Measurements from ENCODE around the gene PRDM10.

Gene PRDM10

DNA sequence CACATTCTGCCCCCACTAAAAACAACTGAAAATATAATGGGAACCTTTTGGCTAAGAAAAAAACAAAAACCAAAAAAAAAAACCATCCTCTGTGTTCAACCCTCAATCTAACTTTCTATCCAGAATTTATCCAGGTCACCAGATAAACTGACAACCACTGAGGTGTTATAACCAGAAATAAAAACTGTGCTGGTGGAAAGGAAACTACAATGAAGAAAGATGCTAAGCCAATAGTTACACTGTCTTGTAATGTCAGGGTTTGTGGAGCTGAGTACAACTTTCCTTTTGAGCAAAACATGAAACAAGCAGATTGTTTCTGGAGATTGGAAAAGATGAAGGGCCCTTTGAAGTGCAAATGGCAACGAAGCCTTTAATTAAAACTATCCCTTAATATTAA, 50.8 kb downstream of the PRDM10 start:
- Mint-ChIP-seq H3K4me1 (no peaks in the 10 kb centered on the region), H3K27ac (no peak overlapping the region), H3K27me3 (no peaks in the 10 kb centered on the region), H3K36me3 (no peaks in the 10 kb centered on the region), H3K9me3 (no peaks in the 10 kb centered on the region), H3K4me3 (no peak overlapping the region)
- DNase-seq, result no peak
- CTCF ChIA-PET, result no interaction called here

DNA sequence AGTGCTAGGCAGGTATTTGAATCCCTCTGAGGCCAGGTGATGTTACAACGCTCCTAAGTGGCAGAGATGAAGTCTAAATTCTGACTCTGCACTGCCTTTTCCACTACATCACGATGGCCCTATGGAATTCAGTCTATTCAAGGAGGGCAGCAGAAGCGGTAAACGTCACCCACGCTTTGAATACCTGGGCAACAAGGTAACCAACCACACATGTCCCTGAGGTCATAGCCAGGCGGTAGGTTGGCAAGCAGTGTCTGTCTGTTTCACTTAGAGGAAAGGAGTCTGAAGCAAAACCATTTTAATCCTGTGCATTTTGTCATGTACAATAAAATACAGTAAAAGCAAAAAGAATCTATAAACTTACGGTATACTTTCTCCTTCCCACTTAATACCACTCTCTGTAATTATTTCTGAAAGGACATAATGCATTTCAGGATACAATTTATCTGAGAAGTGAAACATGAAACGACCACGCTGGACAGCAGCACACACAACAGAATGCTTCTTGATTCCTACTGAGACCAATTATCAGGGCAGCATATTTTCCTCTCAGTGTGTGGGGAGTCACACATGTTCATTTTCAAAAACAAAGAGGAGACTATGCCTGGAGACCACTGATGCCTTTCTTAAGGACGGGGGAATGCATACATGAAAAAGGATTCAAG, 51.3 kb downstream of the PRDM10 start:
- Mint-ChIP-seq H3K4me1 (no peaks in the 10 kb centered on the region), H3K4me3 (no peak overlapping the region), H3K36me3 (peaks cover 2% of the 10 kb centered on the region), H3K9me3 (no peaks in the 10 kb centered on the region), H3K27me3 (no peaks in the 10 kb centered on the region), H3K27ac (no peak overlapping the region)
- no peak for DNase-seq
- CTCF ChIA-PET, result no interaction called here

DNA sequence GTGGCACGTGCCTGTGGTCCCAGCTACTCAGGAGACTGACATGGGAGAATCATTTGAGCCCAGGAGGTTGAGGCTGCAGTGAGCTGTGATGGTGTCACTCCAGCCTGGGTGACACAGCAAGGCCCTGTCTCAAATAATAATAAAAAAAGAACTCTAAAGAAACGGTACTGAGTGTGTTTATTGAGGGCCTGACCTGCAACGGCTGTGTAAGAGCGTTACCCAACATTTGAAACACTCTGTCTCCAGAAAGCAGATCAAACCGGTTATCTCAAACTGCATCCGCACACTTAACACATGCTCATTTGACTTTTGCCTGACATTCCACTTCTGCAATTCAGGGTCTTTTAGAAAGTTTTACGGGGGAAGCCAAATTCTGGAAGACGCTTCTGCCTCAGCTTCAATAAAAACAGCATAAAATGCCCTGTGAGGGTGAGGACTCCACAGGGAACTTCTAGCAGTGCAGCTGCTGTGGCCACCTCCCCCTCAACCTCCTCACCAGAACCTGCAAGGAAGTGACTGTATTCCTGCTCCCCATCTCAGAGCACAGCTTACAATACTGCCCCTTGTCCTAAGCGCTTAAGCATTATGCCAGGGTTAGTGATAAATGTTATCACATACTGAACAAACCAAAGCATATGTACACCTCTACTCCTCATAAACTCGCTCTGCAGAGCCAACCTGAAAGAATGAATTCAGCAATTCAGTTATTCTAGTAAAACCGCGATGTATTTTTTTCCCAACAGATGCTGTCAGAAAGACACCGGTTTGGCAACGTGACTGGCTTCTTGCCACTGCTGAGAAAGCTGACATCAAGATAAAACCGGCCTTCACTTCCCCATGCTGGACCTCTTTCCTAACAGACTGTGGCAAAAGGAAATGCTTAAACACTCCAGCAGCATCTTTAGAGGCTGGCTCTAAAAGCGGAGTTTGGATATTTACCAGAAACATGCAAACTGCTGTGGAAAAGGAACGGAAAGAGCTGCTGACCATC, 52.2 kb downstream of the PRDM10 start:
- H3K27me3 Mint-ChIP-seq, result no peaks in the 10 kb centered on the region
- H3K9me3 Mint-ChIP-seq, result no peaks in the 10 kb centered on the region
- H3K4me1 Mint-ChIP-seq, result no peaks in the 10 kb centered on the region
- CTCF ChIA-PET, result interaction anchor here (0.7 kb wide), 1 partner anchor 674 kb away, joined by 3 read pairs; no protein-coding TSS in a partner anchor
- DNase-seq, result no peak
- no peak overlapping the region for H3K4me3 Mint-ChIP-seq
- H3K27ac Mint-ChIP-seq, result no peak overlapping the region
- H3K36me3 Mint-ChIP-seq, result peaks cover 2% of the 10 kb centered on the region

DNA sequence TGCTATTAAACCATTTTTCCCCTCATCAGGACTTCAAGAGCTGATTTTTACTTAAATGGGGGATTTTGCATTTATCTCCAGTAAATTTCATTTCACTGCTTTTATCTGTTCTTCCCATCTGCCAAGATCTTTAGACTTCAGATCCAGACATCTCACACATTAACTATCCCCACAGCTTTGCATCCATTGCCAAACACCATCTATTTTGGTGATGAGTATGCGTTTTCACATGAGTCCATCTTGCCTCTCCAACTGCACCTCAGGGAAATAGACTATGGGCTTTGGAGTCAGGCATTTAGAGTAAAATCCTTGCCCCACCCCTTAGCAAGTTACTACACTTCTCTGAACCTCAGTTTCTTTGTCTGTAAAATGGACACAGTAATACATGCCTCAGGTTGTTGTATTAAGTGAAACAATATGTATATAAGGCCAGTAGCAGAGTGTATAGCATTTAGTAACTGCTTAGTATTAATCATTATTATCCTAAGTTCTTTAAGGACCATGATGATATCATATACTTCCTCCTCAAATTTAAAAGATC, 53.6 kb downstream of the PRDM10 start:
- H3K36me3 Mint-ChIP-seq, result peaks cover 3% of the 10 kb centered on the region
- no peaks in the 10 kb centered on the region for H3K4me1 Mint-ChIP-seq
- H3K9me3 Mint-ChIP-seq, result no peaks in the 10 kb centered on the region
- no peak overlapping the region for H3K4me3 Mint-ChIP-seq
- CTCF ChIA-PET, result no interaction called here
- no peak overlapping the region for H3K27ac Mint-ChIP-seq
- no peaks in the 10 kb centered on the region for H3K27me3 Mint-ChIP-seq
- no peak for DNase-seq

DNA sequence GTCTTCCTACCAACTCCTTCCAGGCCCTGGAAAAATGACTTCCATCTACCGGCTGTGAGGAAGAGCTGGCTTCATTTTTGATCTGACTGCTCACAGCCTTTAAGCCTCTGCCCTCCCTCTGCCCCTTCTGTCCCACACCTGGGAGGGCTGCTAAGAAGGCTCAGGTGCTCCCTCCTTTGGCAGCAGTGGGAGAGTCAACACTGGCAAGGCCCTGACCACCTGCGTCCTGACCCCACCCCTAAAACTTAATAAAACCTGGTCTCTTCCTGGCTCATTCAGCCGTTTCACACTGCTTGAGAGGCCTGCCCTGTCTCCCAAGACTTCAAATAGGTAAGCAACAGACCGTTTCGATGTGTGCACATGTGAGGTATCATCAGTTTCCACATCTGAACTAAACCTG, 55.2 kb downstream of the PRDM10 start:
- Mint-ChIP-seq H3K4me3 (no peak overlapping the region), H3K4me1 (no peaks in the 10 kb centered on the region), H3K9me3 (no peaks in the 10 kb centered on the region), H3K27ac (no peak overlapping the region), H3K36me3 (peaks cover 8% of the 10 kb centered on the region), H3K27me3 (no peaks in the 10 kb centered on the region)
- DNase-seq, result no peak
- CTCF ChIA-PET, result no interaction called here

DNA sequence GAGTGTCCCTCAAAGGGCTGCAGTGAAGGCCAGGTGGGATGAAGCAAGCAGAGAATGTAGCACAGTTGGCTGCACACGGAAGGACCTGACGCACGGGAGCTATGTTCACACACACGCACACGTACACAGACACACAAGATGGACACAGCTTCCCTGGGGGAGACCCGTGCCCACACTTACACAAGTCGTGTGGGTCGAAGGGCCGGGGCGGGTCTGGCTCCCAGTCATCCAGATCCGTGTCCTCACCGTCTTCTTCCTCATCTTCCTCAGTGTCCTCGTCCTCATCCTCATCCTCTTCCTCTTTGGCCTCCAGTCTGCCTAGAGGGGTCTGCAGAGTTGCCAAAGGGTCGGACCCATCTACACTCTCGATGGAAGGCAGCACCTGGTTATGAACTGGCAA, 55.7 kb downstream of the PRDM10 start:
- peaks cover 13% of the 10 kb centered on the region for H3K36me3 Mint-ChIP-seq
- no peaks in the 10 kb centered on the region for H3K27me3 Mint-ChIP-seq
- no peaks in the 10 kb centered on the region for H3K4me1 Mint-ChIP-seq
- H3K27ac Mint-ChIP-seq, result no peak overlapping the region
- no peak overlapping the region for H3K4me3 Mint-ChIP-seq
- CTCF ChIA-PET, result no interaction called here
- no peaks in the 10 kb centered on the region for H3K9me3 Mint-ChIP-seq
- DNase-seq, result no peak

DNA sequence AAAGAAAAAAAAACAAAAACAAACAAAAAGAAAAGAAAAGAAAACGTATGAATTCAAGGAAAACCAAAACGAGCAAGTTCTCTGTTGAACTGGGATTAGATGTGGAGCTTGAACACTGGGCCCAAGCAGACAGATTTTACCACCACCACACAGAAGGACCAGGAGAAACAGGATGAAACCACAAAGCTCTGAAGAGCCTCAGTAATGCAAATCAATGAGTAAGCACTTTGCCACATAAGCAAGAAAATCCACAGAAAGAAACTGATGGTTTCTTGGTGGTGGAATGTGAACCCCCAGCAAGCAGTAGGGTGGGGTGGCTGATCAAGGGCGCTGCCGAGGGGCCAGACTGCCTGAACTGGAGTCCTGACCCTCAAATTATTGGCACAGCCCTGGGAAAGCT, 56.4 kb downstream of the PRDM10 start:
- Mint-ChIP-seq H3K27ac (no peak overlapping the region), H3K4me1 (no peaks in the 10 kb centered on the region), H3K27me3 (no peaks in the 10 kb centered on the region), H3K36me3 (peaks cover 20% of the 10 kb centered on the region), H3K9me3 (no peaks in the 10 kb centered on the region), H3K4me3 (no peak overlapping the region)
- CTCF ChIA-PET, result interaction anchor here (1.5 kb wide), 1 partner anchor 20 kb away, joined by 4 read pairs; no protein-coding TSS in a partner anchor
- no peak for DNase-seq

DNA sequence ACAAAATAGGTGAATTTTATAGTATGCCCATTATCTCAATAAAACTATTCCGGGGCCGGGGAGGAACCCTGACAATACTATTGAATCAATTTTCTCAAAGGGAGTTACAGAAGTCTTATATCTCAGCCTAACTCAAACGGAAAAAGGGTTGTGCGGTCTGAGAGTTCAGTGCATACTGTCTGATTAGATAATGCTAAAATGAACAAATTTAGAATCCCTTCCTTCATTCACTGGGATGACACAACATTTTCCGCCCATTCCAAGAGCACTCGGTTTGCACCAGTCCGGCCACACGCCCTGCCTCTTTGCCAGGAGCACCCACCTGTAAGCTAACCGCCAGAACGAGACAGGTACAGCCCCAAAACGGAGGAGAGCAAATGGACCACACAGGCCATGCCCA, 57.3 kb downstream of the PRDM10 start:
- Mint-ChIP-seq H3K9me3 (no peaks in the 10 kb centered on the region), H3K27ac (no peak overlapping the region), H3K27me3 (no peaks in the 10 kb centered on the region), H3K4me1 (no peaks in the 10 kb centered on the region), H3K36me3 (peaks cover 20% of the 10 kb centered on the region), H3K4me3 (no peak overlapping the region)
- CTCF ChIA-PET, result interaction anchor here (1.5 kb wide), 1 partner anchor 20 kb away, joined by 4 read pairs; no protein-coding TSS in a partner anchor
- DNase-seq, result no peak

DNA sequence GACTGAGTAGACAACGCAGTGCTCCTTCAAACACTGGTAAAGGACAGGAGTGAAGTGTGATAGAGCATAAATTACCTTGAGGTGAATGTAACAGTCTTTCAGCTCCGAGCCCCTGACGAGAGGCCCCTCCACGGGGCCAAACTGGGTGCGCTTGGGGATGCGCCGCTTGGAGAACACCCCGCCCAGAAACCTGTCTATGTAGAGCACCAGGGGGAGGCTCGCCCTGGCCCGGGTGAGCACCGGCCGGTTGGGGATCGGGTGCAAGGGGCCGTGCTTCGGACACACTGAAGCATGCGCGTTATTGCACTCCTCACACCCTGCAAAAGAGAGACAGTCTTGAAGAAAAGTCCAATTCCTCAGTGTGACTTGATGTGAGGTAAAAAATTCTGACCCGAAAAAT, 57.9 kb downstream of the PRDM10 start:
- H3K4me1 Mint-ChIP-seq, result no peaks in the 10 kb centered on the region
- no peak overlapping the region for H3K4me3 Mint-ChIP-seq
- H3K27ac Mint-ChIP-seq, result no peak overlapping the region
- H3K9me3 Mint-ChIP-seq, result no peaks in the 10 kb centered on the region
- CTCF ChIA-PET, result interaction anchor here (0.8 kb wide), 1 partner anchor 9 kb away, joined by 3 read pairs; no protein-coding TSS in a partner anchor
- peaks cover 20% of the 10 kb centered on the region for H3K36me3 Mint-ChIP-seq
- H3K27me3 Mint-ChIP-seq, result no peaks in the 10 kb centered on the region
- no peak for DNase-seq

DNA sequence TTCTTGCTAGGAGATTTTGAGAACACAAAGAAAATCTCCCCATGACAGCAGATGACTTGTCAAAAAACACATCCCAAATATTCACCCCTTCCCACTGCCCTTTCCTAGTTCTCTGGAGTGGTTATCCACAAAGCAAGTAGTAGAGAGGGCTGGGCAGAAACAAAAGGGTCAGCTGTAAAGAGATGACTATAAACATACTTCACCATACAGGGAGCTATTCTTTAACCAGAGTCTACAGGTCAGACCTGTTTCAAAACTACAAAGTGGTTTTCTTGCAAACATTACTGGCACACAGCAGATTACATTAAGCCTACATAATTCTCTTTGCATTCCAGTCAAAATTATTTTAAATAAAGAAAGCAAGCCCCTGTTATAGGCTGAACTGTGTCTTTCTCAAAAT, 59.6 kb downstream of the PRDM10 start:
- peaks cover 20% of the 10 kb centered on the region for H3K36me3 Mint-ChIP-seq
- no peaks in the 10 kb centered on the region for H3K9me3 Mint-ChIP-seq
- CTCF ChIA-PET, result no interaction called here
- no peaks in the 10 kb centered on the region for H3K27me3 Mint-ChIP-seq
- no peak for DNase-seq
- H3K4me1 Mint-ChIP-seq, result no peaks in the 10 kb centered on the region
- H3K4me3 Mint-ChIP-seq, result no peak overlapping the region
- no peak overlapping the region for H3K27ac Mint-ChIP-seq

DNA sequence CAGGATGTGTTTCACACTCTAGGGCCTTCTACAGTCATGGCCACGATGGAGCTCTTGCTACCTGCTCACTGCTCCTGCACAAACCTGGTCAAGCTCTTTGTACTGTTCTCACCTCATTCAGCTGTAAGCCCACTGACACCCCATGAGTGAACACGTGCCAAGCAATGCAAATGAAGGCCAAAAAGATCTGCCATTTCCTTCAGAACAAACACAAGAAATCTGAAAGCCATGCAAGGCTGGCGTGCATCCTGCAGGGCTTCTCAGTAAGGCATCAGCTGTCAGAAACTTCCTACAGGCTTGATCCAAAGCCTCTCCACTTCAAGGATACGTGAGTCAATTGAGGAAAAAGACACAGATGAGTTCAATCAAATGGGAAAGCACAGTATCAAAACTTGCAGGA, 63.1 kb downstream of the PRDM10 start:
- Mint-ChIP-seq H3K4me3 (no peak overlapping the region), H3K36me3 (peaks cover 20% of the 10 kb centered on the region), H3K9me3 (no peaks in the 10 kb centered on the region), H3K4me1 (no peaks in the 10 kb centered on the region), H3K27me3 (no peaks in the 10 kb centered on the region), H3K27ac (no peak overlapping the region)
- no peak for DNase-seq
- CTCF ChIA-PET, result no interaction called here

DNA sequence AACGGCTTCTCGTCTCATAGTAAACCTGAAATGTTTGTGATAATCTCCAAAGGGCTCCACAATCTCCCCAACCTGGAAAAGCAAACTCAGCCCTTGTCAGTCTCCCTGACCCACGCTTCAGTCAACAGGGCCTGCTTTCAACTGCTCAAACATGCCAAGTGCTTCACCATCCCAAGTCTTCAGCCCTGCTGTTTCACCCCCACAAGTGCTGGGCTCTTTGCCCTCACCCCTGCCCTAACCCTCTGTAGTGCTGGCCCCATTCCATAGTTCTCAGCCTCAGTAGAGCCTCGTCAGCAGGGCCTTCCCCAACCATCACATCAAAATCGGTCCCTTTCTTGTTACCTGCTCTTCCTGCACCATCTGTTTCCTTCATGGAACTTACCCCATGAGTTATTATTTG, 63.9 kb downstream of the PRDM10 start:
- Mint-ChIP-seq H3K4me3 (no peak overlapping the region), H3K36me3 (peaks cover 19% of the 10 kb centered on the region), H3K9me3 (no peaks in the 10 kb centered on the region), H3K27me3 (no peaks in the 10 kb centered on the region), H3K27ac (no peak overlapping the region), H3K4me1 (no peaks in the 10 kb centered on the region)
- no peak for DNase-seq
- CTCF ChIA-PET, result no interaction called here

DNA sequence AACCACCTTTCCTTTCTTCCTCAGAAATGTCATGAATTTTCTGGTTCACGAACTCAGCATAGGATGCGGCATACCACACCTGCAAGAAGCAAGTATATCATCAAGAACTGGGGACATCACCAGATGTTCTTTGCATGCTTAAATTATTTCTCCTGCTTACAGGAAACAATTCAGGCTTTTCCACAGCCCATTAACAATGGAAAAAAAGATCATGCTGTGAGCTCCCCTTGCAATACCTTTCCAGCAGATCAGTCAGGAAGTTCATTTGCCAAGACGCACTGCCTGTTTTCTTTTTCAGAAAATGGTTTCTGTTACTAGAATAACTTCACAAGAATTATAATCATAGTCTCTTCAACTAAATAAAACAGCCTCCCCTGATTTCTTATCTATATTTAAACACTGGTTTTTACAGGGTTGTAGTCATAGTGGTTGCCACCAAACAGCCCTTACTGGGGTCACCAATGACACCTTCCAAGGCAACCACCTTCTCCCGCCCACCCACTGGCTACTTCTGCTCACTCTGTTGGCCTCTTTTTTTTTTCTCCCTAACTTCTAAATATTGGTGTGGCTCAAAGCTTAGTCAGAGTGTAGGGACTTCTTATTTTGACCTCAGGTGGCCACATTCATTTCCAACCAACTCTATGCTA, 64.9 kb downstream of the PRDM10 start:
- Mint-ChIP-seq H3K9me3 (no peaks in the 10 kb centered on the region), H3K4me3 (no peak overlapping the region), H3K27ac (no peak overlapping the region), H3K36me3 (peaks cover 14% of the 10 kb centered on the region), H3K27me3 (no peaks in the 10 kb centered on the region), H3K4me1 (no peaks in the 10 kb centered on the region)
- CTCF ChIA-PET, result no interaction called here
- no peak for DNase-seq

DNA sequence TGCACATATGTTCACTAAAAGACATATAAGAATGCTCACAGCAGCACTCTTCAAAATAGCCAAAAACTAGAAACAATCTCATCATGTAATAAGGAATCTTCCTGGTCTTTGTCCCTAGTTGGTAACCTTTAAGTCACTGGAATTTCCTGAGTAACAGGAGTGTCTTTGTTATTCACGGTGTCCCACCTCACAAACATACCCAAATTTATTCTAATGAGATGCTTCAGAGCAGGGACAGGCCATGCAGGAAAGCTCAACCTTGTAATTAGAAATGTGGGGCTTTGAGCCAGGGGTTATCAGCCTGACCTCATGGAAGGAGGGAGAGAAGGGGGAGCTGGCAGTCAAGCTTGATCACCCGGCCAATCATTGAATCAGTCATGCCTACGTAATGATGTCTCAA, 66.9 kb downstream of the PRDM10 start:
- no peak for DNase-seq
- H3K4me3 Mint-ChIP-seq, result no peak overlapping the region
- no peaks in the 10 kb centered on the region for H3K4me1 Mint-ChIP-seq
- H3K27ac Mint-ChIP-seq, result no peak overlapping the region
- H3K27me3 Mint-ChIP-seq, result no peaks in the 10 kb centered on the region
- CTCF ChIA-PET, result interaction anchor here (1.0 kb wide), 1 partner anchor 9 kb away, joined by 3 read pairs; no protein-coding TSS in a partner anchor
- H3K36me3 Mint-ChIP-seq, result peaks cover 10% of the 10 kb centered on the region
- H3K9me3 Mint-ChIP-seq, result no peaks in the 10 kb centered on the region
